Measurements from ENCODE around the gene CACNA2D3.

DNA sequence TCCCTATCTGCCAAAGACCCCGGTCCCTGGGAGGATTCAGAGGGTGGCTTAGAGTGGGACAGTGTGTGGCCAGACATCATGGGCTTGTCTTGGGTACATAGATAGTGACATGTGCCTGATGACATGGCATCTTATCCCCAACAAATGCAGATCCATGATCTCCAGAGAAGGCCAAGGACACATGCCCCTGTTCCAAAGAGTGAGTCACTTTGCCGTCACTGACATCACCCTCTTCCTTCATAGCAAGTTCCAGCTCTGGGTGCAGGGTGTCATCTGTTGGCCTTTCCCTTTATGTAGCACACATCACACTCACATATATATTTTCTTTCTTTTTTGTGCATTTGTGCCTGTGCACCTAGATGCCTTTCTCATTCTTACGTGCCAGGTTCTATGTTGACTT lies 455.0 kb downstream of the CACNA2D3 start:
- no peak for TF ChIP-seq EZH2phosphoT487 (IDR thresholded peaks at IDR 0.05; ENCODE audit: borderline replicate concordance, low read depth, low read length)
- TF ChIP-seq, protein P1, sequence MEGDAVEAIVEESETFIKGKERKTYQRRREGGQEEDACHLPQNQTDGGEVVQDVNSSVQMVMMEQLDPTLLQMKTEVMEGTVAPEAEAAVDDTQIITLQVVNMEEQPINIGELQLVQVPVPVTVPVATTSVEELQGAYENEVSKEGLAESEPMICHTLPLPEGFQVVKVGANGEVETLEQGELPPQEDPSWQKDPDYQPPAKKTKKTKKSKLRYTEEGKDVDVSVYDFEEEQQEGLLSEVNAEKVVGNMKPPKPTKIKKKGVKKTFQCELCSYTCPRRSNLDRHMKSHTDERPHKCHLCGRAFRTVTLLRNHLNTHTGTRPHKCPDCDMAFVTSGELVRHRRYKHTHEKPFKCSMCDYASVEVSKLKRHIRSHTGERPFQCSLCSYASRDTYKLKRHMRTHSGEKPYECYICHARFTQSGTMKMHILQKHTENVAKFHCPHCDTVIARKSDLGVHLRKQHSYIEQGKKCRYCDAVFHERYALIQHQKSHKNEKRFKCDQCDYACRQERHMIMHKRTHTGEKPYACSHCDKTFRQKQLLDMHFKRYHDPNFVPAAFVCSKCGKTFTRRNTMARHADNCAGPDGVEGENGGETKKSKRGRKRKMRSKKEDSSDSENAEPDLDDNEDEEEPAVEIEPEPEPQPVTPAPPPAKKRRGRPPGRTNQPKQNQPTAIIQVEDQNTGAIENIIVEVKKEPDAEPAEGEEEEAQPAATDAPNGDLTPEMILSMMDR (conservative IDR thresholded peaks at IDR 0.05; ENCODE audit: low read length) = no peak
